SK-MEL-5 (cell line): ENCODE data around the gene URI1. TPM values are rescaled to one million over a fixed set of nuclear protein-coding genes. Genes with fewer than 3 reads are reported as not detected.
"Not testable (repeated sequence)": the region's sequence is repeated elsewhere in the genome, so short reads cannot be mapped to it uniquely, and the experiment has no call there.

Source experiments
- DNase-seq: peaks from one replicate; pipeline ENCODE4 v3.0.0-alpha.2; 2016; ENCODE audit warnings: low read depth, low spot score
- in situ Hi-C: cut with HindIII; loops from 2 replicates; pipeline ENCODE4 v1.10.0; 2016; ENCODE audit warnings: low sequenced_read_pairs, high pct_unique_total_duplicates, low pct_unique_long_range_greater_than_20kb
- total RNA-seq: library from RNA; depleted of rRNA; stranded (reverse); fragments of >200 nt; shearing (Covaris generic); gene quantifications from 2 replicates; pipeline ENCODE4 v1.2.3, GENCODE V29; 2014

The URI1 gene
- total RNA-seq, 1 experiment from 2014 or later: 72.9 TPM

GRCh38 chr19:30034321-30034720 lies 92.3 kb downstream of the URI1 start:
- in situ Hi-C loops: no loop called here
- DNase-seq: no peak

GRCh38 chr19:30036154-30037129 lies 94.4 kb downstream of the URI1 start:
- peak; percentile 35 for DNase-seq
- in situ Hi-C loops: no loop called here

- no peak for DNase-seq
- in situ Hi-C loops: no loop called here
These were observed 95.8 kb downstream of the URI1 start for GRCh38 chr19:30037835-30038234.

- DNase-seq, in situ Hi-C loops: not testable (repeated sequence)
These were observed 99.9 kb downstream of the URI1 start for GRCh38 chr19:30041931-30042330.

GRCh38 chr19:30043008-30043407 lies 101.0 kb downstream of the URI1 start:
- DNase-seq, in situ Hi-C loops: not testable (repeated sequence)

GRCh38 chr19:30044273-30045248 lies 102.5 kb downstream of the URI1 start:
- no peak for DNase-seq

GRCh38 chr19:30046522-30046921 lies 104.5 kb downstream of the URI1 start:
- peak; percentile 73 for DNase-seq
- in situ Hi-C loops: no loop called here

More at GRCh38 chr19:30044273-30045248, 102.5 kb downstream of the URI1 start:
- in situ Hi-C loops: no loop called here

- no peak for DNase-seq
- in situ Hi-C loops: no loop called here
These were observed 105.4 kb downstream of the URI1 start for GRCh38 chr19:30047432-30047831.

GRCh38 chr19:30049226-30049625 lies 107.2 kb downstream of the URI1 start:
- DNase-seq: peak; percentile 97
- in situ Hi-C loops: no loop called here

GRCh38 chr19:30049846-30050667 lies 108.0 kb downstream of the URI1 start:
- in situ Hi-C loops: no loop called here
- DNase-seq: peak; percentile 24

- no peak for DNase-seq
- in situ Hi-C loops: no loop called here
These were observed 110.4 kb downstream of the URI1 start for GRCh38 chr19:30052122-30053075.

GRCh38 chr19:30053558-30053957 lies 111.5 kb downstream of the URI1 start:
- in situ Hi-C loops: no loop called here
- DNase-seq: no peak

- in situ Hi-C loops: no loop called here
- DNase-seq: no peak
These were observed 112.2 kb downstream of the URI1 start for GRCh38 chr19:30054210-30054609.

- DNase-seq: no peak
- in situ Hi-C loops: no loop called here
These were observed 114.5 kb downstream of the URI1 start for GRCh38 chr19:30056580-30056979.

- no peak for DNase-seq
- in situ Hi-C loops: no loop called here
These were observed 117.9 kb downstream of the URI1 start for GRCh38 chr19:30059741-30060457.
